Right kidney (tissue), 1 donor: Measurements from ENCODE around the gene KRTAP3-1.

ENCODE experiments used
- DNase-seq: peaks from one replicate; pipeline ENCODE4 v3.0.0-alpha.2; 2016

KRTAP3-1 gene

DNA sequence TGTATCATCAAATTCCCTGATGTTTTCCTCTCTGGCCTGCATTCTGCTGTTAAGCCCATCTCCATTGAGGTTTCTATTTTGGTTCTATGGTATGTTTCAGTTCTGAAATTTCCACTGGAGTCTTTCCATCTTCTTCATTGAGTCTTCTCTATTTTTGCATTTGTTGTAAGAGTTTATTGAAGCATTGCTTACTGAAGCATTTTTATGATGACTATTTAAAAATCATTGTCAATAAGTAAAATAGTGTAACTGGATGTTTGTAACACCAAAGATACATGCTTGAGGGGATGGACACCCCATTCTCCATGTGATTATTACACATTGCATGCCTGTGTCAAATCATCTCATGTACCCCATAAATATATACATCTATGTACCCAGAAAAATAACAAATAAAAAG lies 33.4 kb downstream of the KRTAP3-1 start:
- no peak for DNase-seq

DNA sequence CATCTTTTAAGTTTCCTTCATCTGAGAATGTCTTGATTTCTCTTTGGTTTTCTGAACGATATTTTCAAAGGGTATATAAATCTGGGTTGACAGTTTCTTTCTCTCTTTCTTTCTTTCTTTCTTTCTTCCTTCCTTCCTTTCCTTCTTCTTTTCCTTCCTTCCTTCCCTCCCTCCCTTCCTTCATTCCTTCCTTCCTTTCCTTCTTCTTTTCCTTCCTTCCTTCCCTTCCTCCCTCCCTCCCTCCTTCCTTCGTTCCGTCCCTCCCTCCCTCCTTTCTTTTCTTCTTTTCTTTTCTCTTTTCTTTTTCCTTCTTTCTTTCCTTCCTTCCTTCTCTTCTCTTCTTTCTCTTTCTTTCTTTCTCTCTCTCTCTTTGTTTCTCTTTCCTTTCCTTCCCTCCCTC lies 34.6 kb downstream of the KRTAP3-1 start:
- no peak for DNase-seq

DNA sequence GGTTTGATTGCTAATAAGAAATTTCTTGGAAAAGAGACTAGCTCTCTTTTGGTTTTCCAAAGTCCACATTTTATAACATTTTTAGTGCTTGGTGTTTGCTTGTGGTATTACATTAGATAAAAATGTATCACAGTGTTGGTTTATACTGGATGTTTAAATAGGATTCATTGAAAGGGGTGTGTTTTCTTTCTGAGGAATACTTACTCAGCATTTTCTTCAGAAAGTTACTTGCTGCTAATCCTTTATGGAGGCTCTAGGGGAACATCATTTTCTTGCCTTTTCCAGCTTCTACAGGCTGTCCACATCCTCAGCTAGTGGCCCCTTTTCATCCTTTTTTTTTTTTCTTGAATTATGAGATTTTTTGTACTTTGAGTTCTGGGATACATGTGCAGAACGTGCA lies 41.3 kb downstream of the KRTAP3-1 start:
- no peak for DNase-seq

DNA sequence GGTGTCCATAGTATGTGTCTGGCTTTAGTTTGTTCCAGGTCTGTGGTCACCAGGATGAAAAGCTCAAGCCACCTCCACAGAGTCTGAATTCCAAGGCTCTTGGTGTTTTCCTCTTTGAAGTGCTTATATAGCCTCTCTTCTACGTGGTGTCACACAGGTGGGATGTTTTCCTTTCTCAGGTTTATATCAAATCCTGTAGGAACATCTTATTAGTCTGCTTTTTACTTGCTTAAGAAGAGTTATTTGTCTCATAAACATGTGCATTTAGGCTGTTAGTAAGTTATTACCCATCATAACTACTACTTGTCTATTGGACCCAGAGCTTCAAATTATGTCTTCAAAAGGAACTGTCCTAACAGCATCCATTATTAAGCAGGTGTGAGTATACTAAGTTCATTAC lies 42.1 kb downstream of the KRTAP3-1 start, which contains the start of gene KRT39:
KRT39 (minus strand) TSS at position 101 of the 400 bp plus-strand sequence; CDS start at position 9, 92 bp downstream.
- DNase-seq: no peak

DNA sequence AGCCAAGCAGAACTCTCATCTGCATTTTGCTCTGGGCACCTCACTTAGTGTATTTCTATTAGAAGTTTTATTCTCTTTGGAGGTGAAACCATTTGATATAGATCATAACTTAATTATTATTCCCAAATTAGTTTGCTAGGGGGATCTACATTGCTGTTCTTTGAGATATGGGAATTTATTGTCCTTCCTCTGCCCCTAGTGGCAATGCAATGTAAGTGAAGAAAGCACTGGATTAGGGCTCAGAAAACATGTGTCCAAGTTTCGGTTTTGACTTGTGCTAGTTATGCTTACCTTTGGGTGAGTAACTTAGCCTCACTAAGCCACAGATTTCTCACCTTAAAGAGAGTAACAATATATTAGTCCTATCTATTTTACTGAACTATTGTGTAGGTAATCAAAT lies 45.1 kb downstream of the KRTAP3-1 start:
- DNase-seq: no peak

DNA sequence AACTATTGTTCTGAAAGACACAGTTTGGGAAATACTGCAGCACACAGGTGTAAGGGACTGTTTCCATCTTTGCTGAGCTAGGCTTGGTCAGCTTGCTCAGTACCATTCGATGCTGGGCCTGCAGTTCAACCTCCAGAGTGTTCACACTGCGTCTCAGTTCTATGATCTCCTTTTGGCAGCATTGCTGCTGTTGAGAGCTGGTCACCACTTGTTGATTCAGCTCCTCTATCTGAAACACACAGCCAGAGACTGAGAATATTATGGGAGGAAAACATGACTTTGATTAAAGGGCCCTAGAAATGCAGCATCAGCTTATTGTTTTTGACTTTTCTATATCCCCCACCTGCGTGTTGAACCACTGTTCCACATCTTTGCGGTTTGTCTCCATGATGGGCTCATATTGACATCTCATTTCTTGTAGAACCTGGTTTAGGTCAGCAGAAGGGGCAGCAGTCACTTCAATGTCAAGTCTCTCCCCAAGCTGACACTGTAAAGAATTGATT lies 46.8 kb downstream of the KRTAP3-1 start:
- DNase-seq: no peak

DNA sequence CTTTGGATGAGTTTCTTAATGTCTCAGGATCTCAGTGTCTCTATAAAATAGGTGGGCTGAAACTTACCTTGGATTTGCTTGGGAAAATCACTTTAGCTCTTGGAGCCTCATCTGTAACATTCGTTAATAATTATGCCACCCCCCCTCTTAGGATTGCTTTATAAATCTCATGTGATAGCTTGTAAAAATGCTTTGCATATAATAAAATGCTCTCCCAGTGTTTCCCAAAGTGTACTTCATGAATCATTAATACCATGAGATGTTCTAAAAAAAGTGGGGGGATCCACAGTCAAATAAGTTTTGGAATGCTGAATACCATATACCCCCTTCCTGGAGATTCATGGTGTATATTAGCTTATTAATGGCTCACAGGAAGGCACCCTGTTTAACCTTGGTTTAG lies 47.3 kb downstream of the KRTAP3-1 start:
- no peak for DNase-seq

DNA sequence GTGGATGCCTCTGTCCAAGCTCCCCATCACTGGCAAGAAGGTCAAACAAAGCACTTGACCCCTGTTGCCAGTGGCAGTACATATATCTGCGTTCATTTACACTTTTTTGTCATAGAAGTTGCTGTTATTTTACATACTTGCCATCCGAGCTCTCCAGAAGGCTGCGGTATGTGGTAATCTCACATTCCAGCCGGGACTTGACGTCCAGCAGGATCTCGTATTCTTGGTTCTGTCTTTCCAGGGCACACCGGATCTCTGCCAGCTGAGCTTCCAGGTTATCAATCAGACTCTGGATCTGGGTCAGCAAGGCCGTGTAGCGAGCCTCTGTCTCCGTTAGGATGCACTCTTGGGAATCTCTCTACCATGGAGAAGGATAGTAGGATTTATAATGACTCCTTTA lies 48.8 kb downstream of the KRTAP3-1 start:
- no peak for DNase-seq
